Endodermal cell (in vitro differentiated cells): ENCODE measurements around the gene GPR171. TPM values are rescaled to one million over a fixed set of nuclear protein-coding genes. Genes with fewer than 3 reads are reported as not detected.

Experiments used
- DNase-seq: peaks from one replicate; pipeline ENCODE4 v3.0.0-alpha.2; 2017
- H3K27ac ChIP-seq: 2 replicates; pipeline ENCODE4 v1.5.1; 2013; ENCODE audit warnings: mild to moderate bottlenecking, low read depth, low read length, moderate library complexity
- H3K27me3 ChIP-seq: 2 replicates; pipeline ENCODE4 v1.6.1; 2013; ENCODE audit warnings: mild to moderate bottlenecking, low read length, moderate library complexity; ENCODE audit not compliant: insufficient read depth, control insufficient read depth, poor library complexity, severe bottlenecking
- H3K36me3 ChIP-seq: 2 replicates; pipeline ENCODE4 v1.7.0; 2013; ENCODE audit warnings: mild to moderate bottlenecking, low read length, moderate library complexity; ENCODE audit not compliant: control insufficient read depth, insufficient read depth
- H3K4me1 ChIP-seq: one replicate; pipeline ENCODE4 v1.7.0; 2013; ENCODE audit warnings: low read length; ENCODE audit not compliant: control insufficient read depth, insufficient read depth
- H3K4me3 ChIP-seq: 2 replicates; pipeline ENCODE4 v1.5.1; 2013; ENCODE audit warnings: mild to moderate bottlenecking, low read length, moderate library complexity
- H3K9ac ChIP-seq: 2 replicates; pipeline ENCODE4 v1.6.1; 2013; ENCODE audit warnings: mild to moderate bottlenecking, low read length, moderate library complexity; ENCODE audit not compliant: poor library complexity, severe bottlenecking; ENCODE audit errors: extremely low read depth
- H3K9me3 ChIP-seq: 2 replicates; pipeline ENCODE4 v1.6.1; 2013; ENCODE audit warnings: mild to moderate bottlenecking, low read length, moderate library complexity; ENCODE audit not compliant: control insufficient read depth
- H3K27ac Mint-ChIP-seq: 2 replicates; pipeline ENCODE4 v1.8.0; 2020; ENCODE audit warnings: mixed read lengths
- H3K27me3 Mint-ChIP-seq: 2 replicates; pipeline ENCODE4 v1.8.0; 2021; ENCODE audit warnings: mild to moderate bottlenecking, mixed read lengths; ENCODE audit not compliant: insufficient read depth
- H3K36me3 Mint-ChIP-seq: 2 replicates; pipeline ENCODE4 v1.8.0; 2020; ENCODE audit warnings: low read depth, mixed read lengths
- H3K4me1 Mint-ChIP-seq: 2 replicates; pipeline ENCODE4 v1.8.0; 2020; ENCODE audit warnings: mixed read lengths
- H3K4me3 Mint-ChIP-seq: 2 replicates; pipeline ENCODE4 v1.8.0; 2020; ENCODE audit warnings: mild to moderate bottlenecking, moderate library complexity, mixed read lengths
- H3K9me3 Mint-ChIP-seq: 2 replicates; pipeline ENCODE4 v1.8.0; 2020; ENCODE audit warnings: mild to moderate bottlenecking, mixed read lengths
- CTCF ChIP-seq: fragments of 200-600 bp; sonication (generic); conservative IDR thresholded peaks from 2 replicates; pipeline ENCODE4 v1.5.0; 2021; ENCODE audit warnings: antibody characterized with exemption, mild to moderate bottlenecking
- WGBS, 2 experiments: methylation state at CpG; one replicate each; pipeline versions ENCODE4 v1.1.5 to v1.1.7; 2013; ENCODE audit warnings: missing lambda C conversion rate in 2 of 2, mixed read lengths in 1 of 2; ENCODE audit not compliant: insufficient coverage in 1 of 2, insufficient read length in 1 of 2; 5-methylcytosine and 5-hydroxymethylcytosine counted together
- total RNA-seq, 2 donors: library from RNA; stranded (reverse); fragmentation: NEBNext Ultra II Directional in 1 of 2; extraction: Animal tissue kit (Norgen Biotek cat#: 25700) in 1 of 2; gene quantifications; 2 replicates in 1 of 2; 3 replicates in 1 of 2; pipeline ENCODE4 v1.2.1, GENCODE V29; 2021

Gene GPR171
- total RNA-seq, 2 donors from 2014 or later, result not detected

GRCh38 chr3:151227266-151227806, 24.3 kb upstream of the GPR171 start:
- H3K27ac Mint-ChIP-seq, result no peak overlapping the region

GRCh38 chr3:151226825-151227224, 23.8 kb upstream of the GPR171 start:
- Mint-ChIP-seq H3K4me3 (no peak overlapping the region), H3K36me3 (peaks cover 13% of the 10 kb centered on the region), H3K9me3 (peaks cover 10% of the 10 kb centered on the region), H3K4me1 (peaks cover 34% of the 10 kb centered on the region), H3K27ac (no peak overlapping the region), H3K27me3 (no peaks in the 10 kb centered on the region)
- Histone ChIP-seq H3K4me3 (no peak overlapping the region), H3K4me1 (peaks cover 5% of the 10 kb centered on the region), H3K9ac (no peak overlapping the region), H3K27me3 (no peaks in the 10 kb centered on the region), H3K9me3 (no peaks in the 10 kb centered on the region), H3K36me3 (no peaks in the 10 kb centered on the region), H3K27ac (no peak overlapping the region)
- DNase-seq, result no peak
- no peak for TF ChIP-seq CTCF
- WGBS, 2 experiments, result 91 to 92% methylated on average over 4 to 5 of the region's 5 CpGs

More at GRCh38 chr3:151227266-151227806, 24.3 kb upstream of the GPR171 start:
- TF ChIP-seq CTCF, result no peak
- Mint-ChIP-seq H3K27me3 (no peaks in the 10 kb centered on the region), H3K4me3 (no peak overlapping the region), H3K9me3 (peaks cover 5% of the 10 kb centered on the region), H3K36me3 (peaks cover 13% of the 10 kb centered on the region), H3K4me1 (peaks cover 34% of the 10 kb centered on the region)
- no peak for DNase-seq
- WGBS, 2 experiments, result 93 to 94% methylated on average over 2 to 6 of the region's 6 CpGs
- peaks cover 5% of the 10 kb centered on the region for H3K4me1 ChIP-seq
- no peak overlapping the region for H3K9ac ChIP-seq
- H3K4me3 ChIP-seq, result no peak overlapping the region
- no peak overlapping the region for H3K27ac ChIP-seq
- H3K36me3 ChIP-seq, result no peaks in the 10 kb centered on the region
- H3K27me3 ChIP-seq, result no peaks in the 10 kb centered on the region
- peaks cover 1% of the 10 kb centered on the region for H3K9me3 ChIP-seq

- peaks cover 34% of the 10 kb centered on the region for H3K4me1 Mint-ChIP-seq
- H3K27me3 Mint-ChIP-seq, result no peaks in the 10 kb centered on the region
- H3K4me3 ChIP-seq, result no peak overlapping the region
- no peaks in the 10 kb centered on the region for H3K27me3 ChIP-seq
- peaks cover 5% of the 10 kb centered on the region for H3K4me1 ChIP-seq
- no peak for TF ChIP-seq CTCF
- DNase-seq, result no peak
- no peaks in the 10 kb centered on the region for H3K36me3 ChIP-seq
- peaks cover 20% of the 10 kb centered on the region for H3K36me3 Mint-ChIP-seq
- no peak overlapping the region for H3K27ac Mint-ChIP-seq
- H3K9me3 Mint-ChIP-seq, result peaks cover 16% of the 10 kb centered on the region
- no peak overlapping the region for H3K4me3 Mint-ChIP-seq
- peaks cover 4% of the 10 kb centered on the region for H3K9me3 ChIP-seq
- 79 to 83% methylated on average over 4 of the region's 4 CpGs for WGBS, 2 experiments
- no peak overlapping the region for H3K9ac ChIP-seq
- H3K27ac ChIP-seq, result no peak overlapping the region
Measured at GRCh38 chr3:151226088-151226563, 23.1 kb upstream of the GPR171 start.
